Muscle layer of duodenum (tissue), 2 donors: Measurements from ENCODE around the gene RALGDS.

ENCODE experiments used
- H3K27ac ChIP-seq: one replicate; pipeline ENCODE4 v1.7.0; 2013; ENCODE audit warnings: mild to moderate bottlenecking, low read length
- H3K27me3 ChIP-seq: one replicate; pipeline ENCODE4 v1.7.0; 2013; ENCODE audit warnings: low read depth, mild to moderate bottlenecking, control low read depth, low read length
- H3K36me3 ChIP-seq, 2 donors: one replicate each; pipeline ENCODE4 v1.7.0; 2013; ENCODE audit warnings: low read length in 2 of 2, control low read depth in 1 of 2, mild to moderate bottlenecking in 1 of 2; ENCODE audit not compliant: insufficient read depth in 2 of 2, control insufficient read depth in 1 of 2
- H3K4me1 ChIP-seq, 2 donors: one replicate each; pipeline ENCODE4 v1.7.0; 2013; ENCODE audit warnings: low read length in 2 of 2, mild to moderate bottlenecking in 2 of 2, control low read depth in 1 of 2, moderate library complexity in 1 of 2; ENCODE audit not compliant: insufficient read depth in 2 of 2, control insufficient read depth in 1 of 2
- H3K4me3 ChIP-seq, 2 donors: one replicate each; pipeline ENCODE4 v1.7.0; 2013; ENCODE audit warnings: low read length in 2 of 2, low read depth in 1 of 2, mild to moderate bottlenecking in 1 of 2
- H3K9me3 ChIP-seq, 2 donors: one replicate each; pipeline ENCODE4 v1.7.0; 2013; ENCODE audit warnings: low read length in 2 of 2, control low read depth in 1 of 2, mild to moderate bottlenecking in 1 of 2; ENCODE audit not compliant: control insufficient read depth in 1 of 2
- donor health status: healthy.

Gene RALGDS

DNA sequence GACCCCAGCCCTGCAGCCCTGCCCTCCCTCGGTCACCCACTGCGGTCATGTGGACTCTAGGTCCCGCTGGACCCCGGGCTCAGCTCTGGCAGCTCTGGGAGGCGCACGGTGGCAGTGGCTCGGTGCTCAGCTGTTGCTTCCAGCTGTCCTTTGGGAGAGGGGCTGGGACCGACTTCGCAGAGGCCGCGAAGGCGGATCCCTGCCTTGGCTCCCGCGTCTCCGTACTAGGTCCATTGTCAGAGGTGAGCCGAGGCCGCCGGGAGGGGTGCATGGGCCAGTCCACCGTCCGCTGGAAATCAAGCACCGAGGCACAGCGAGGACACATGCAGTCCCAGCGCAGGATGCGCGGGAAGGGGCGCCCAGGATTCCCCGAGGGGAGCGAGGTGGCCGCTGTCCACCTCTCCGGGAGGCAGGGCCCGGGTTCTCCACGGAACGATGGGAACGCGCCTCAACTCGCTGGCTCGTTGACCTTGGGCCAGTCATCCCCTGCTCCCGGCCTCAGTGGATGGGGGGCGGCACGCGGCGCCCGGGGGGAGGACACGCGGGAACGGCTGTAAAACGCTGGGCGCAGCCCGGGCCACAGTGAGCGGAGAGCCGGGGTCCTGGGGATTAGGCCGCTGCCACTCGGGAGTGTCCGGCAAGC, 41.9 kb upstream of the RALGDS start:
- no peak overlapping the region for H3K27ac ChIP-seq
- no peaks in the 10 kb centered on the region for H3K36me3 ChIP-seq
- H3K4me3 ChIP-seq = peak overlapping the region; percentile 56 to 82
- no peaks in the 10 kb centered on the region for H3K27me3 ChIP-seq
- no peaks in the 10 kb centered on the region for H3K9me3 ChIP-seq
- peaks cover 0 to 26% of the 10 kb centered on the region in 2 donors for H3K4me1 ChIP-seq

DNA sequence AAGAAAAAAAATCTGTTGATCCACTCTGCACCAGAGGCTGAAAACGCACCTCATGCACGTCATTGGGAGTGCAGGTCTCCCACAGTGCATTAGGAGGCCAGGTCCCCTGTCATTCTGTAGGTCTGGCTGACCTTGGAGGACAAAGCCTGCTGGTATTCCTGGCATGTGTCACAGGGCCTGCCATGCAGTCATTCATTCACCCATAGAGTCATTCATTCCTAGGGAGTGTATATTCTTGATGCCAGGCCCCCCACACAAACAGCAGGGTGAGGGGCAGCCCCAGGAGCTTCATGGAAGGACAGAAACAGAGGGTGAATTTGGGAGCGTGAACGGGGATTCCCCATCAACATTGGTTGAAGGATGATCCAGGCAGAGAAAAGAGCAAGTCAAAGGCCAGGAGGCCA, 40.5 kb upstream of the RALGDS start:
- no peak overlapping the region for H3K27ac ChIP-seq
- H3K4me1 ChIP-seq = peaks cover 0 to 26% of the 10 kb centered on the region in 2 donors
- H3K9me3 ChIP-seq = no peaks in the 10 kb centered on the region
- no peaks in the 10 kb centered on the region for H3K36me3 ChIP-seq
- H3K27me3 ChIP-seq = no peaks in the 10 kb centered on the region
- H3K4me3 ChIP-seq = no peak overlapping the region

DNA sequence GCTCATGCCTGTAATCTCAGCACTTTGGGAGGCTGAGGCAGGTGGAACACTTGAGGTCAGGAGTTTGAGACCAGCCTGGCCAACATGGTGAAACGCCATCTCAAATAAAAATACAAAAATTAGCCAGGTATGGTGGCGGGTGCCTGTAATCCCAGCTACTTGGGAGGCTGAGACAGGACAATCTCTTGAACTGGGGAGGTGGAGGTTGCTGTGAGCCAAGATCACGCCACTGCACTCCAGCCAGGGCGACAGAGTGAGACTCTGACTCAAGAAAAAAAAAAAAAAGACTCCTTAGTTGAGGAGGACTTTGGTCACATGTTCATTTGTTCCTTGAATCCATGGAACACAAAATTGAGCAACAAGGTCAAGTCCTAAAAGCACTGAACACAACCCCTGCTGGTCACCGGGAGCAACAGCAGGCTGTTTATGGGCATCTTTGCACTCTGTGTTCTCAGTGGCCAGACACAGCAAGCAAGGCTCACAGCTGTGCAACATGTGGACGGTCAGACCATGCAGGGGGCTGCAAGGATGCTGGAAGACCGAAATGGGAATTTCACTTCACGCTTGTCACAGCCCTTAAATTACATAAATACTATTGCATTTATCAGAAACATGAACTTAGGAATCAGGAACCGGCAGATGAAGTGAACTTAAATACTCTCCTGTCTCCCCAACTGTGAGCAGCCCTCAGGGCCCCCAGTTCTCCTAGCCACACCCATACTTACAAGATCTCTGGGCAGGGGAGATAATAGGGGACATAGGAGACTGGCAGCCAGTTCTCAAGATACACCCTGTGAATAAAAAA, 39.9 kb upstream of the RALGDS start:
- Histone ChIP-seq H3K9me3 (no peaks in the 10 kb centered on the region), H3K27me3 (no peaks in the 10 kb centered on the region), H3K4me1 (peaks cover 0 to 26% of the 10 kb centered on the region in 2 donors), H3K4me3 (no peak overlapping the region), H3K27ac (no peak overlapping the region), H3K36me3 (no peaks in the 10 kb centered on the region)

DNA sequence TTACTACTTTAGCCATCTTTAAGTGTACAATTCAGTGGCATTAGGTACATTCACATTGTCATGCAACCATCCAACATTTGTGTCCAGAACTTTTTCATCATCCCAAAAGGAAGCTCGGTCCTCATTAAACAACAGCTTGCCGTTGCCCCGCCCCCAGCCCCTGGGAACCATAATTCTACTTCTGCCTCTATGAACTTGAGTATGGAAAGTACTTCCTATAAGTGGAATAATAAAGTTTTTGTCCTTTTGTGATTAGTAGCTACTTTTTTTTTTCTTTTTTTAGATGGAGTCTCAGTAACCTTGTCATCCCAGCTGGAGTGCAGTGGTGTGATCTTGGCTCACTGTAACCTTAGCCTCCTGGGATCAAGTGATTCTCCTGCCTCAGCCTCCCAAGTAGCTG, 37.7 kb upstream of the RALGDS start:
- no peak overlapping the region for H3K27ac ChIP-seq
- H3K4me1 ChIP-seq = peaks cover 0 to 20% of the 10 kb centered on the region in 2 donors
- no peak overlapping the region for H3K4me3 ChIP-seq
- no peaks in the 10 kb centered on the region for H3K36me3 ChIP-seq
- no peaks in the 10 kb centered on the region for H3K27me3 ChIP-seq
- H3K9me3 ChIP-seq = no peaks in the 10 kb centered on the region

DNA sequence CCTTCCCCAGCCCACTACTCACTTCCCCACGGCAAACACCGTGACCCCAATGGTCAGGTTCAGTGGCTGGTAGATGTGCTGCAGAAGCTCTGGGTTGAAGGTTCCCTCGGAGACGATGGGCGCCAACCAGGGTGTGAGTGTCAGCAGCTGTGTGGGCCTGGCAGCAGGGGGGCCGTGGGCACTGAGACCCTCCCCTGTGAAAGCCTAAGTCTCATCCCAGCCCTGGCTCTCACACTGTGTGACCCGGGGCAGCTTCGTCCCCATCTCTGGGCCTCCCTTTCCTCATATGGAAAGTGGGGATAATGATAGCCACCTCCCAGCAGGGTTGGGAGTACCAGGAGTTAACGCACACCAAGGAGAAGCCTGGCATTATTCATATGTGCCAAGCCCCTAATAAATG, 34.1 kb upstream of the RALGDS start:
- Histone ChIP-seq H3K9me3 (no peaks in the 10 kb centered on the region), H3K27ac (no peak overlapping the region), H3K4me1 (peaks cover 0 to 7% of the 10 kb centered on the region in 2 donors), H3K4me3 (no peak overlapping the region), H3K36me3 (no peaks in the 10 kb centered on the region), H3K27me3 (no peaks in the 10 kb centered on the region)

DNA sequence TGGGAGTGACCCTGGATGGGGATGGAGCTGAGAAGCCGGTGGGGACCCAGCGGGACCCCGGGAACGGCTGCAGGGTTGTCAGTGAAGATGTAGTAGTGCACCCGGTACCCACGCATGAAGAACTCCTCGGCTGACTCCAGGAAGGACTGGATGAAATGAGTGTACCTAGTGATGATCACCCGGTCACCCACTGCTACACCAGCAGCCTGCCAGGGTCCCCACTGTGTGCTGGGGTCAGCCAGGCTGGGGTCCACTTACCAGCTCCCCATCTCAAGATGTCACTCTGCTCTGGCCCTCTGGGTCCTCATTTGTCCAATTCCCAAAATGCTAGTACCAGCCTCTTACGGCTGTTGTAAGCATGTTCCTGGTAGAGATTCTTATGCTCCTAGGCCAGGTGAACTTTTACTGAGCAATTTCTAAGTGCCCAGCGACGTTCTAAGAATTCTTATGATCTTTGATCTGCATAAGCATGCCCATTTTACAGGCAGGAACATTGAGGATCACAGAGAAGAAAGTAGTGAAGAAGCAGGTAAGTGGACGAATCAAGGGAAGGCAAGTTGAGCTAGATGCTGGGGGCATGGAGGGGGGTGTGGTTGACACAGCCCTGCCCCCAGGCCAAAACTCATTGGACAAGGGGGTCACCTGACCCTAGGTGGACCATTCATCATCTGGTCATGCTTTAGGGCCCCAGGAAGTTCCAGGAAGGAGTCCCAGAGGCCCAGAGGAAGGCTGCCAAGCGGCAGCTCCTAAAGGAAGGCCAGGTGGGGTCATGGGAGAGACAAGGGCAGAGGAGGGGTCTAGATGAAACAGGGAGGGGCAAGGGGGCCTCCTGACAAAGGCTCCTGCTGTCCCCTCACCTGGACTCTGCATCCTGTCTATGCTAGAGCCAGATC, 33.3 kb upstream of the RALGDS start:
- H3K4me3 ChIP-seq = no peak overlapping the region
- no peaks in the 10 kb centered on the region for H3K9me3 ChIP-seq
- no peak overlapping the region for H3K27ac ChIP-seq
- no peaks in the 10 kb centered on the region for H3K36me3 ChIP-seq
- H3K27me3 ChIP-seq = no peaks in the 10 kb centered on the region
- peaks cover 0 to 7% of the 10 kb centered on the region in 2 donors for H3K4me1 ChIP-seq

DNA sequence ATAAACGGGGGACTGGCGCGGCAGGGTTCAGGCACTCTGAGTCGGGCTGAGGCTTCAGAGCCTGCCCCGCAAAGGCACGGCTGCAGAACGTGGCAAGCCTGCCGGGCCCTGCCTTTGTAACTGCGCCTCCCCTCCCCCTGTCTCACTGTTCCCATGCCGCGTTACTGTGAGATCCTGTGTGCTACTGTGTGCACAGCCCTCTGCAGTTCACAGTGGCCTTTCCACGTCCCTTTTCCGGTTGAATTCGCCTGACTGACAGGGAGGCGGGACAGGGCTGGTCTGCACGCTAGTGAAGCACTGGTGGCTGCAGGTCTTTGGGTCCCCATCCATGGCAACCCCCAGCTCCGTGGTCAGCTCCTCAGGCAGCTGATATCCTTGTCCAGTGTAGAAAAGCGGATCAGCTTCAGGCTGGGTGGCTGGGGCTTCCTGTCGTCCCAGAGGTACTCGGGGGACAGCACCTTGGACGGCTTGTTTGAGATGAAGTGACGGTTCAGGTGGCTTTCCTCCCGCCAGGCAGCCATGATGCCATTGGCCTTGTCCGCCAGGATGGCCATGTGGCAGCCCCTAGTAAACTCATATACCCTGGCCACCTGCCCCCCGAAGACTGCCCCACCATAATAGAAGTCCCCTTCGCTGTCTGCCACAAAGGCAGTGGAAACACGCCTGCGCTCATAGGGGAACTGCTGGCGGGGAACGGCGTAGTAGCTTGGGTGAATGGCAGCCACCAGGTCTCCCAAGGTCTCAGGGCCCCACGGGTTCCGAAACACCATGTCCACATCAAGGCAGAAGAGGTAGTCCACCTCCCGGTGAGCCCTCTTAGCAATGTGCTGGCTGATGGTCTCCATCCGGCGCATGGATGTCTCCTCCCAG, 32.4 kb upstream of the RALGDS start:
- no peak overlapping the region for H3K27ac ChIP-seq
- no peak overlapping the region for H3K4me3 ChIP-seq
- H3K36me3 ChIP-seq = no peaks in the 10 kb centered on the region
- peaks cover 0 to 9% of the 10 kb centered on the region in 2 donors for H3K4me1 ChIP-seq
- H3K9me3 ChIP-seq = no peaks in the 10 kb centered on the region
- no peaks in the 10 kb centered on the region for H3K27me3 ChIP-seq

DNA sequence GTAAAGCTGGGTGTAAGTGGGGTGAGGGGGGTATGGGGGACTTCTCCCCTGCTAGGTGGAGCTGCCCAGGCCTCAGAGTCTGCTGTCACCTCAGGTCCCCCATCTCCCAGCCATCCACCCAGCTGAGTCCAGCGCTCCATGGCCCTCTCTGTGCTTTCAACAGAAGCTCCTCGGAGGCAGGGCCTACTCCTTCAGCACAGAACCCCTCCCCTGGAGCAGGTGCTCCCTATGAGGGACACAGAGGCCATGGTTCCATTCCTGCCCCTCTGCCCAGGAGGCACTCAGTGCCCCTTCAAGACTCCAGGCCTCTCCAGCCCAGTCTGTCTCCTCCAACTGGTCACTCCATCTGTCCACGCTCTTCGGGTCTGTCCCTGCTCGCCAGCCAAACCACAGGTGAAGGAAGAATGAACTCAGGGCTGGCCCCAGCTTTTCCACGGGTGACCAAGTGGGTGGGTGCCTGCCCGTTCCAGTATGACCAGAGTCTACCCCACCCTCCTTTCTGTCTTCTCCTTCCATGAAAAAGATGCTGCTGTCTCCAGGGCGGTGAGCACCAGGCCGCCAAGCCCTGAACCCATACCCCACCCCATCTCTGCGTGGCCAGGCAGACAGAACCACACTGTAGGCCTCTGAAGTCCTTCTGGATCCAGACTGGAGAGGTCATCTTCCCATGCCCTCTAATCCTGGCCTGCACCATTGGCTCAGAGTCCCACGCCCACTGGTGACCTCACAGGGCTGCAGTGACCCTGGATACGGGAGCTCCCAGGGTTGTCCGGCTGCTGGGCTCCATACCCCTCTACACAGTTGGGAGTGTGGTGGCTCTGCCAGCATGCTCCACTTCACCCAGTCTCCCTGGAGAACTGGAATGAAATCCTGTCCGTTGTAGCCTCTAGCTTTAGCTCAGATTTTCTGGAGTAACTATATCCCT, 30.8 kb upstream of the RALGDS start:
- Histone ChIP-seq H3K4me3 (no peak overlapping the region), H3K4me1 (peaks cover 0 to 25% of the 10 kb centered on the region in 2 donors), H3K9me3 (no peaks in the 10 kb centered on the region), H3K27ac (no peak overlapping the region), H3K27me3 (no peaks in the 10 kb centered on the region), H3K36me3 (no peaks in the 10 kb centered on the region)

DNA sequence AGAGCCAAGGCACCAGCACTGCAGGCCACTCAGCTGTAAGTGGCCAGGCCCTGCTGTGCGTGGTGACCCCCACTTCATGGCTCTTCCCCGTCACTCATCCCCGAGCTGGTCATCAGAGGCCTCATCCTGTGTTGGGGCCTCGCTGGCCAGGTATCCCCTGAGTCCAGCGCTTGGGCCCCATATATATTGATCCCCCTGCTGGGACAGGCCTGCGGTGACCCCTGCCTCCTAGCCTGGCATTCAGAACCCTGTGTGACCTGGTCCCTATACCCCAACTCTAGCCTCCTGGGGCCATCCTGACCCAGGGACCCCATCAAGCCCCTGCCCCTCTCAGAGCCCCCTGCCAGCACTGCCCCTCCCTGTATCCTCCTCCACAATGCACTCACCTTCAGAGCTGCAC, 30.0 kb upstream of the RALGDS start:
- H3K9me3 ChIP-seq = no peaks in the 10 kb centered on the region
- H3K27me3 ChIP-seq = no peaks in the 10 kb centered on the region
- no peak overlapping the region for H3K4me3 ChIP-seq
- H3K27ac ChIP-seq = no peak overlapping the region
- H3K4me1 ChIP-seq = peaks cover 0 to 28% of the 10 kb centered on the region in 2 donors
- H3K36me3 ChIP-seq = no peaks in the 10 kb centered on the region
